HG02840 (cell line): ENCODE results near the gene MAB21L4.

Experiments
- ATAC-seq: cut with Tn5 transposase; IDR thresholded peaks from one replicate; pipeline ENCODE4 v1.9.1; 2021; ENCODE audit warnings: mild to moderate bottlenecking, moderate library complexity, moderate number of reproducible peaks; ENCODE audit not compliant: unreplicated experiment, low FRiP score

The MAB21L4 gene

GRCh38 chr2:240913810-240914644 lies 18.1 kb upstream of the MAB21L4 start:
- ATAC-seq: no peak

GRCh38 chr2:240912878-240913809 lies 17.2 kb upstream of the MAB21L4 start:
- ATAC-seq: no peak

GRCh38 chr2:240911641-240912265 lies 15.8 kb upstream of the MAB21L4 start:
- no peak for ATAC-seq

GRCh38 chr2:240909216-240909974 lies 13.4 kb upstream of the MAB21L4 start:
- no peak for ATAC-seq

GRCh38 chr2:240906911-240907590 lies 11.1 kb upstream of the MAB21L4 start:
- no peak for ATAC-seq

- ATAC-seq: no peak
These were observed 10.4 kb upstream of the MAB21L4 start, which contains the start of gene CROCC2 for GRCh38 chr2:240906141-240906910. Gene CROCC2, plus strand, starts transcription at chr2:240906336. Its CDS starts 178 bp downstream, at chr2:240906514.

- no peak for ATAC-seq
These were observed 9.3 kb upstream of the MAB21L4 start for GRCh38 chr2:240905176-240905781.

GRCh38 chr2:240904216-240905175 lies 8.5 kb upstream of the MAB21L4 start:
- ATAC-seq: no peak

GRCh38 chr2:240903191-240904060 lies 7.5 kb upstream of the MAB21L4 start:
- ATAC-seq: no peak

- ATAC-seq: no peak
These were observed 6.7 kb upstream of the MAB21L4 start for GRCh38 chr2:240902615-240903041.

- ATAC-seq: no peak
These were observed 6.1 kb upstream of the MAB21L4 start for GRCh38 chr2:240901986-240902614.

- no peak for ATAC-seq
These were observed 4.3 kb upstream of the MAB21L4 start for GRCh38 chr2:240900141-240900860.

GRCh38 chr2:240899468-240899865 lies 3.5 kb upstream of the MAB21L4 start:
- no peak for ATAC-seq

- ATAC-seq: no peak
These were observed 2.9 kb upstream of the MAB21L4 start for GRCh38 chr2:240898731-240899467.
